ENCODE measurements around the gene CFI. TPM values are rescaled to one million over a fixed set of nuclear protein-coding genes. Genes with fewer than 3 reads are reported as not detected.

Gene CFI
- total RNA-seq, 2 experiments from 2014 or later, result not detected

- intact Hi-C loops (cut with micrococcal nuclease; ENCODE audit: unreplicated experiment), result no loop called here
- Histone ChIP-seq H3K27ac (ENCODE audit: low read depth, low read length, poor library complexity, severe bottlenecking) (no peak overlapping the region), H3K79me2 (ENCODE audit: insufficient read depth, low read depth, low read length) (no peaks in the 10 kb centered on the region), H3K4me2 (ENCODE audit: low read length) (no peak overlapping the region), H3K9me2 (ENCODE audit: insufficient read depth, low read length) (no peaks in the 10 kb centered on the region), H2AFZ (ENCODE audit: low read length) (no peak overlapping the region), H3K4me3 (ENCODE audit: low read depth, low read length, poor library complexity, severe bottlenecking) (no peak overlapping the region), H3K4me1 (ENCODE audit: insufficient read depth, low read length, poor library complexity, severe bottlenecking) (no peaks in the 10 kb centered on the region), H4K20me1 (ENCODE audit: insufficient read depth, low read length) (no peaks in the 10 kb centered on the region), H3K9me3 (ENCODE audit: low read length) (peaks cover 11% of the 10 kb centered on the region; the same call in 1 of the 2 replicates), H3K36me3 (ENCODE audit: insufficient read depth, low read length) (peaks cover 7% of the 10 kb centered on the region; the same call in 1 of the 2 replicates)
- ChIA-PET CTCF (ENCODE audit: unreplicated experiment) (no interaction called here), POLR2A (no interaction called here)
- BruUV-seq (replicated peaks), result no TSS peak
- TF ChIP-seq EZH2phosphoT487 (IDR thresholded peaks at IDR 0.05; ENCODE audit: borderline replicate concordance, low read depth, low read length), result no peak
- TF ChIP-seq, protein P1, sequence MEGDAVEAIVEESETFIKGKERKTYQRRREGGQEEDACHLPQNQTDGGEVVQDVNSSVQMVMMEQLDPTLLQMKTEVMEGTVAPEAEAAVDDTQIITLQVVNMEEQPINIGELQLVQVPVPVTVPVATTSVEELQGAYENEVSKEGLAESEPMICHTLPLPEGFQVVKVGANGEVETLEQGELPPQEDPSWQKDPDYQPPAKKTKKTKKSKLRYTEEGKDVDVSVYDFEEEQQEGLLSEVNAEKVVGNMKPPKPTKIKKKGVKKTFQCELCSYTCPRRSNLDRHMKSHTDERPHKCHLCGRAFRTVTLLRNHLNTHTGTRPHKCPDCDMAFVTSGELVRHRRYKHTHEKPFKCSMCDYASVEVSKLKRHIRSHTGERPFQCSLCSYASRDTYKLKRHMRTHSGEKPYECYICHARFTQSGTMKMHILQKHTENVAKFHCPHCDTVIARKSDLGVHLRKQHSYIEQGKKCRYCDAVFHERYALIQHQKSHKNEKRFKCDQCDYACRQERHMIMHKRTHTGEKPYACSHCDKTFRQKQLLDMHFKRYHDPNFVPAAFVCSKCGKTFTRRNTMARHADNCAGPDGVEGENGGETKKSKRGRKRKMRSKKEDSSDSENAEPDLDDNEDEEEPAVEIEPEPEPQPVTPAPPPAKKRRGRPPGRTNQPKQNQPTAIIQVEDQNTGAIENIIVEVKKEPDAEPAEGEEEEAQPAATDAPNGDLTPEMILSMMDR (conservative IDR thresholded peaks at IDR 0.05; ENCODE audit: low read length), result no peak
- DNase-seq (ENCODE audit: low spot score), result no peak
These were observed 32.0 kb upstream of the CFI start for GRCh38 chr4:109833756-109834155.

- Histone ChIP-seq H3K4me2 (ENCODE audit: low read length) (no peak within 1 kb of the TSS), H3K36me3 (ENCODE audit: insufficient read depth, low read length) (peaks cover 63% of the 10 kb centered on the region), H2AFZ (ENCODE audit: low read length) (no peak within 1 kb of the TSS), H3K9me3 (ENCODE audit: low read length) (no peaks in the 10 kb centered on the region), H3K79me2 (ENCODE audit: insufficient read depth, low read depth, low read length) (no peaks in the 10 kb centered on the region), H3K27ac (ENCODE audit: low read depth, low read length, poor library complexity, severe bottlenecking) (no peak within 1 kb of the TSS), H3K4me1 (ENCODE audit: insufficient read depth, low read length, poor library complexity, severe bottlenecking) (no peaks in the 10 kb centered on the region), H3K9me2 (ENCODE audit: insufficient read depth, low read length) (no peaks in the 10 kb centered on the region), H3K4me3 (ENCODE audit: low read depth, low read length, poor library complexity, severe bottlenecking) (no peak within 1 kb of the TSS), H4K20me1 (ENCODE audit: insufficient read depth, low read length) (no peaks in the 10 kb centered on the region)
- BruUV-seq (replicated peaks), result no TSS peak
- TF ChIP-seq EZH2phosphoT487 (IDR thresholded peaks at IDR 0.05; ENCODE audit: borderline replicate concordance, low read depth, low read length), result no peak
- TF ChIP-seq, protein P1 (conservative IDR thresholded peaks at IDR 0.05; ENCODE audit: low read length), result no peak
- ChIA-PET CTCF (ENCODE audit: unreplicated experiment) (no interaction called here), POLR2A (interaction anchor here (1.5 kb wide), 1 partner anchor 11 kb away, joined by 5 read pairs; no protein-coding TSS in a partner anchor)
- no peak for DNase-seq (ENCODE audit: low spot score)
- intact Hi-C loops (cut with micrococcal nuclease; ENCODE audit: unreplicated experiment), result loop anchor here (2.0 to 5.0 kb wide), 2 partner anchors 150 to 405 kb away; no protein-coding TSS in a partner anchor
These were observed 25.9 kb upstream of the CFI start, which contains the start of gene RRH for GRCh38 chr4:109827672-109828071. Gene RRH (plus strand): TSS chr4:109827972. CDS start chr4:109828028, 56 bp downstream.

DNA sequence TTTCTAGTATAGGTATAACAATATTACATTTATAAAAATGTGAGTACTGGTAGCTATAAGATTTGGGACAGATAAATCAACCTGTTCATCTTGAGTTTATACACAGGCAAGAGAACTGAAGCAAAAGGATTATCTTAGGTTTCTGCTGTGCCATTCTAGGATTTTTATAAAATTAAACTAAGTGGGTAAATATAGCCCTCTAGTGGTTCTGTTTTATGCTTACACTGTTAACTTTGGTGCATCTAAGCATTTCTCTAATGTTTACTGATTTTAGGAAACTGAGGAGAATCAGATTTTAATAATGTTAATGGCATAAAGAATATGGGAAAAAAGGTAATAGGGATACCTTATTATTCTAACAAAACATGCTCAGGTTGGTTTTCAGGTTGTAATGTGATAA, 24.9 kb upstream of the CFI start:
- Histone ChIP-seq H3K4me3 (ENCODE audit: low read depth, low read length, poor library complexity, severe bottlenecking) (no peak overlapping the region), H3K9me2 (ENCODE audit: insufficient read depth, low read length) (no peaks in the 10 kb centered on the region), H3K27ac (ENCODE audit: low read depth, low read length, poor library complexity, severe bottlenecking) (no peak overlapping the region), H4K20me1 (ENCODE audit: insufficient read depth, low read length) (no peaks in the 10 kb centered on the region), H2AFZ (ENCODE audit: low read length) (no peak overlapping the region), H3K36me3 (ENCODE audit: insufficient read depth, low read length) (peaks cover 72% of the 10 kb centered on the region), H3K79me2 (ENCODE audit: insufficient read depth, low read depth, low read length) (no peaks in the 10 kb centered on the region), H3K4me2 (ENCODE audit: low read length) (no peak overlapping the region), H3K4me1 (ENCODE audit: insufficient read depth, low read length, poor library complexity, severe bottlenecking) (no peaks in the 10 kb centered on the region), H3K9me3 (ENCODE audit: low read length) (no peaks in the 10 kb centered on the region)
- BruUV-seq (replicated peaks), result no TSS peak
- CTCF ChIA-PET (ENCODE audit: unreplicated experiment), result no interaction called here
- intact Hi-C loops (cut with micrococcal nuclease; ENCODE audit: unreplicated experiment), result loop anchor here (2.0 to 5.0 kb wide), 2 partner anchors 151 to 404 kb away; no protein-coding TSS in a partner anchor
- DNase-seq (ENCODE audit: low spot score), result peak; percentile 47
- POLR2A ChIA-PET, result interaction anchor here (1.5 kb wide), 1 partner anchor 10 kb away, joined by 5 read pairs; no protein-coding TSS in a partner anchor
- TF ChIP-seq EZH2phosphoT487 (IDR thresholded peaks at IDR 0.05; ENCODE audit: borderline replicate concordance, low read depth, low read length), result no peak
- TF ChIP-seq, protein P1 (conservative IDR thresholded peaks at IDR 0.05; ENCODE audit: low read length), result peak; percentile 87
